B cell (primary cell): Measurements from ENCODE around the gene CDKN1A. TPM values are rescaled to one million over a fixed set of nuclear protein-coding genes. Genes with fewer than 3 reads are reported as not detected.
"Not testable (repeated sequence)": the region's sequence is repeated elsewhere in the genome, so short reads cannot be mapped to it uniquely, and the experiment has no call there.

Experiments used
- ATAC-seq: fragments of 200-7000 bp; cut with Tn5 transposase; one replicate; pipeline ENCODE4 v1.10.0; 2021; ENCODE audit warnings: low read depth, mild to moderate bottlenecking, moderate number of reproducible peaks, moderate library complexity
- CTCF ChIA-PET: fragments of 350-600 bp; sonication (Branson Sonifier 250); formaldehyde crosslinking; loops from one replicate; lab custom pipeline; 2021; ENCODE audit warnings: antibody characterized with exemption, inconsistent platforms; lab: Charles Lee
- POLR2A ChIA-PET: fragments of 350-600 bp; sonication (Branson Sonifier 250); formaldehyde crosslinking; loops from one replicate; lab custom pipeline; 2021; ENCODE audit warnings: antibody characterized with exemption; lab: Charles Lee
- DNase-seq: peaks from one replicate; pipeline ENCODE4 v3.0.0; 2013
- H2AFZ ChIP-seq: 2 replicates; pipeline ENCODE4 v1.6.1; 2012; ENCODE audit warnings: mild to moderate bottlenecking, low read depth, low read length; ENCODE audit not compliant: insufficient read depth, poor library complexity, severe bottlenecking
- H3K27ac ChIP-seq, 2 donors: 1 replicate in 1 of 2; 2 replicates in 1 of 2; pipeline ENCODE4 v1.5.1; 2012 to 2013; ENCODE audit warnings: low read length in 2 of 2, mild to moderate bottlenecking in 2 of 2, moderate library complexity in 1 of 2
- H3K27me3 ChIP-seq, 4 experiments: fragments of 200-600 bp in 1 of 4; sonication (generic) in 1 of 4; replicated peaks in 1 of 4; 1 replicate in 2 of 4; 2 replicates in 2 of 4; pipeline versions ENCODE4 v1.6.1 to v1.7.0; 2013 to 2016; ENCODE audit warnings: low read length in 3 of 4, mild to moderate bottlenecking in 2 of 4, mixed read lengths in 1 of 4, moderate library complexity in 1 of 4; ENCODE audit not compliant: insufficient read depth in 4 of 4, control insufficient read depth in 3 of 4; ENCODE audit errors: control extremely low read depth in 1 of 4
- H3K36me3 ChIP-seq, 2 experiments: replicated peaks in 1 of 2; 1 replicate in 1 of 2; 2 replicates in 1 of 2; pipeline versions ENCODE4 v1.6.1 to v1.7.1; 2013; ENCODE audit warnings: low read length in 1 of 2; ENCODE audit not compliant: insufficient read depth in 2 of 2, control insufficient read depth in 1 of 2; ENCODE audit errors: control extremely low read depth in 1 of 2, extremely low read depth in 1 of 2
- H3K4me1 ChIP-seq, 2 donors: fragments of 200-600 bp in 1 of 2; sonication (generic) in 1 of 2; 1 replicate in 1 of 2; 2 replicates in 1 of 2; pipeline versions ENCODE4 v1.5.1 to v1.6.1; 2013 to 2017; ENCODE audit warnings: low read length in 2 of 2; ENCODE audit not compliant: control insufficient read depth in 2 of 2, insufficient read depth in 2 of 2
- H3K4me2 ChIP-seq: replicated peaks from 2 replicates; pipeline ENCODE3; 2012; ENCODE audit warnings: mild to moderate bottlenecking, low read depth, low read length; ENCODE audit not compliant: poor library complexity, severe bottlenecking
- H3K4me3 ChIP-seq, 5 experiments: fragments of 200-600 bp in 1 of 5; sonication (generic) in 1 of 5; 1 replicate in 3 of 5; 2 replicates in 2 of 5; pipeline versions ENCODE4 v1.5.1 to v1.7.0; 2011 to 2016; ENCODE audit warnings: low read length in 4 of 5, mild to moderate bottlenecking in 4 of 5, low read depth in 2 of 5, control low read depth in 1 of 5, moderate library complexity in 1 of 5; ENCODE audit not compliant: insufficient read depth in 1 of 5; ENCODE audit errors: control extremely low read depth in 1 of 5, extremely low read depth in 1 of 5
- H3K79me2 ChIP-seq: fragments of 200-600 bp; sonication (generic); one replicate; pipeline ENCODE4 v1.6.0; 2016; ENCODE audit warnings: low read length; ENCODE audit not compliant: control insufficient read depth, insufficient read depth
- H3K9ac ChIP-seq: fragments of 200-600 bp; sonication (generic); 2 replicates; pipeline ENCODE4 v1.6.1; 2017; ENCODE audit warnings: mild to moderate bottlenecking, low read length, moderate library complexity
- H3K9me3 ChIP-seq, 3 donors: one replicate each; pipeline versions ENCODE4 v1.6.1 to v1.7.1; 2013; ENCODE audit warnings: low read length in 2 of 3; ENCODE audit not compliant: control insufficient read depth in 2 of 3, insufficient read depth in 1 of 3; ENCODE audit errors: control extremely low read depth in 1 of 3
- H4K20me1 ChIP-seq: 2 replicates; pipeline ENCODE4 v1.6.0; 2012; ENCODE audit warnings: mild to moderate bottlenecking, low read length; ENCODE audit not compliant: insufficient read depth, control insufficient read depth, poor library complexity, severe bottlenecking
- H3K27ac Mint-ChIP-seq: one replicate; pipeline ENCODE4 v1.8.0; 2021; ENCODE audit warnings: mixed read lengths
- H3K27me3 Mint-ChIP-seq: one replicate; pipeline ENCODE4 v1.8.0; 2021; ENCODE audit warnings: mixed read lengths
- H3K4me1 Mint-ChIP-seq: one replicate; pipeline ENCODE4 v1.8.0; 2021; ENCODE audit warnings: mixed read lengths
- H3K4me3 Mint-ChIP-seq: one replicate; pipeline ENCODE4 v1.8.0; 2021; ENCODE audit warnings: mixed read lengths
- H3K9me3 Mint-ChIP-seq: one replicate; pipeline ENCODE4 v1.8.0; 2022; ENCODE audit warnings: mixed read lengths; ENCODE audit not compliant: insufficient read depth
- CTCF ChIP-seq: fragments of 200-600 bp; IDR thresholded peaks from one replicate; pipeline ENCODE4 v1.8.0; 2022; ENCODE audit warnings: antibody characterized with exemption, mild to moderate bottlenecking
- EZH2 ChIP-seq: IDR thresholded peaks from 2 replicates; pipeline ENCODE4 v1.6.1; 2012; ENCODE audit warnings: borderline replicate concordance, low read depth, mild to moderate bottlenecking, moderate library complexity, low read length; ENCODE audit not compliant: insufficient read depth, poor library complexity, severe bottlenecking
- WGBS: methylation state at CpG from one replicate; pipeline ENCODE4 v1.1.5; 2013; ENCODE audit warnings: missing lambda C conversion rate; ENCODE audit not compliant: insufficient coverage; 5-methylcytosine and 5-hydroxymethylcytosine counted together
- intact Hi-C: fragments of 100-400 bp; cut with micrococcal nuclease; formaldehyde crosslinking; loops from one replicate; pipeline ENCODE4 v1.10.0; 2022
- polyA plus RNA-seq: library from polyadenylated mRNA; depleted of rRNA; stranded (reverse); fragments of >200 nt; gene quantifications from 2 replicates; pipeline ENCODE4 v1.2.3, GENCODE V29; 2012
- total RNA-seq, 2 donors: library from RNA; stranded (reverse); fragments of 120-200 nt in 1 of 2; gene quantifications; 1 replicate in 1 of 2; 2 replicates in 1 of 2; pipeline versions ENCODE4 v1.2.3 to v1.2.4, GENCODE V29; 2013 to 2022

Gene CDKN1A
- total and polyA plus RNA-seq, 2 donors (not counting 1 experiment from before 2014, with no cell fraction given) = 45.5 to 352 TPM

- Mint-ChIP-seq H3K4me3 (no peak overlapping the region), H3K4me1 (peaks cover 34% of the 10 kb centered on the region), H3K27ac (peak overlapping the region; percentile 46), H3K27me3 (peaks cover 11% of the 10 kb centered on the region), H3K9me3 (no peaks in the 10 kb centered on the region)
- TF ChIP-seq EZH2 = no peak
- no peak for TF ChIP-seq CTCF
- H4K20me1 ChIP-seq = no peaks in the 10 kb centered on the region
- no peak for ATAC-seq
- WGBS = 95% methylated on average over 3 of the region's 11 CpGs
- H3K9me3 ChIP-seq = no peaks in the 10 kb centered on the region
- H3K36me3 ChIP-seq = no peaks in the 10 kb centered on the region
- POLR2A ChIA-PET = interaction anchor here (0.6 kb wide), 1 partner anchor 513 kb away, joined by 7 read pairs; no protein-coding TSS in a partner anchor
- H3K9ac ChIP-seq = no peak overlapping the region
- no peak overlapping the region for H3K27ac ChIP-seq
- CTCF ChIA-PET = interaction anchor here (0.6 to 2.9 kb wide), 7 partner anchors 17 to 108 kb away, joined by 3 to 7 read pairs (median 4); no protein-coding TSS in a partner anchor
- DNase-seq = no peak
- intact Hi-C loops = no loop called here
- no peaks in the 10 kb centered on the region for H3K79me2 ChIP-seq
- no peak overlapping the region for H2AFZ ChIP-seq
- H3K27me3 ChIP-seq = peaks cover 0 to 4% (median 0%) of the 10 kb centered on the region in 4 experiments
- H3K4me3 ChIP-seq = no peak overlapping the region
- peak overlapping the region; percentile 54 for H3K4me2 ChIP-seq
- peaks cover 20 to 23% of the 10 kb centered on the region in 2 donors for H3K4me1 ChIP-seq
Measured at GRCh38 chr6:36651659-36652379, 26.7 kb upstream of the CDKN1A start.

- Mint-ChIP-seq H3K4me1 (peaks cover 45% of the 10 kb centered on the region), H3K27me3 (peaks cover 22% of the 10 kb centered on the region)
- POLR2A ChIA-PET = interaction anchor here (0.6 to 1.1 kb wide), 2 partner anchors 9 to 12 kb away, joined by 3 read pairs; no protein-coding TSS in a partner anchor
- CTCF ChIA-PET = interaction anchor here (0.7 to 1.6 kb wide), 2 partner anchors 19 to 30 kb away, joined by 4 to 7 read pairs; no protein-coding TSS in a partner anchor
- H3K4me3 ChIP-seq, H3K4me3 Mint-ChIP-seq, H3K27ac Mint-ChIP-seq, H3K9me3 ChIP-seq, H3K4me2 ChIP-seq, H4K20me1 ChIP-seq, H3K27ac ChIP-seq, H3K27me3 ChIP-seq, H2AFZ ChIP-seq, DNase-seq, H3K9ac ChIP-seq, H3K79me2 ChIP-seq, intact Hi-C loops, H3K36me3 ChIP-seq, H3K9me3 Mint-ChIP-seq, ATAC-seq: not testable (repeated sequence)
- WGBS = 83% methylated on average over 4 of the region's 5 CpGs
- H3K4me1 ChIP-seq = peaks cover 32 to 33% of the 10 kb centered on the region in 2 donors
Measured at GRCh38 chr6:36654469-36654868, 24.0 kb upstream of the CDKN1A start.
